GM12801 (cell line): ENCODE data around the gene MTHFD2L.

Source experiments
- TF ChIP-seq, protein P1 (sequence below): IDR thresholded peaks from one replicate; pipeline ENCODE4 v1.5.1; 2011; ENCODE audit warnings: control low read depth; ENCODE audit not compliant: insufficient read length; ENCODE audit errors: extremely low read depth

MTHFD2L gene

DNA sequence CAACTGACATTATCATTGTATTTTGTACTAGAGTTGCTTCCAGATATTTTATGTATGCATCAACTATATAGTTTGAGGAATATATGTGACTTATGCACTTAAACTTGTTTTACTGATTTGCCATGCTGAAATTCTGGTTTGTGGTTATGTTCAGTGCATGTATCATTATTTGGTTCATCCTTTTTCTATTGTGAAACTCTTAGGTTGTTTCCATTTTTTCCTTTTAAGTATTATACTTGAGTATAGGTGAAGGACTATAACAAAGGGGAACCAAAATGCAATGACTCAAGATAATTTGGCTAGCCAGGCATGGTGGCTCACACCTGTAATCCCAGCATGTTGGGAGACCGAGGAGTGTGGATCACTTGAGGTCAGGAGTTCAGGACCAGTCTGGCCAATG lies 129.2 kb downstream of the MTHFD2L start:
- TF ChIP-seq, protein P1, sequence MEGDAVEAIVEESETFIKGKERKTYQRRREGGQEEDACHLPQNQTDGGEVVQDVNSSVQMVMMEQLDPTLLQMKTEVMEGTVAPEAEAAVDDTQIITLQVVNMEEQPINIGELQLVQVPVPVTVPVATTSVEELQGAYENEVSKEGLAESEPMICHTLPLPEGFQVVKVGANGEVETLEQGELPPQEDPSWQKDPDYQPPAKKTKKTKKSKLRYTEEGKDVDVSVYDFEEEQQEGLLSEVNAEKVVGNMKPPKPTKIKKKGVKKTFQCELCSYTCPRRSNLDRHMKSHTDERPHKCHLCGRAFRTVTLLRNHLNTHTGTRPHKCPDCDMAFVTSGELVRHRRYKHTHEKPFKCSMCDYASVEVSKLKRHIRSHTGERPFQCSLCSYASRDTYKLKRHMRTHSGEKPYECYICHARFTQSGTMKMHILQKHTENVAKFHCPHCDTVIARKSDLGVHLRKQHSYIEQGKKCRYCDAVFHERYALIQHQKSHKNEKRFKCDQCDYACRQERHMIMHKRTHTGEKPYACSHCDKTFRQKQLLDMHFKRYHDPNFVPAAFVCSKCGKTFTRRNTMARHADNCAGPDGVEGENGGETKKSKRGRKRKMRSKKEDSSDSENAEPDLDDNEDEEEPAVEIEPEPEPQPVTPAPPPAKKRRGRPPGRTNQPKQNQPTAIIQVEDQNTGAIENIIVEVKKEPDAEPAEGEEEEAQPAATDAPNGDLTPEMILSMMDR = no peak

DNA sequence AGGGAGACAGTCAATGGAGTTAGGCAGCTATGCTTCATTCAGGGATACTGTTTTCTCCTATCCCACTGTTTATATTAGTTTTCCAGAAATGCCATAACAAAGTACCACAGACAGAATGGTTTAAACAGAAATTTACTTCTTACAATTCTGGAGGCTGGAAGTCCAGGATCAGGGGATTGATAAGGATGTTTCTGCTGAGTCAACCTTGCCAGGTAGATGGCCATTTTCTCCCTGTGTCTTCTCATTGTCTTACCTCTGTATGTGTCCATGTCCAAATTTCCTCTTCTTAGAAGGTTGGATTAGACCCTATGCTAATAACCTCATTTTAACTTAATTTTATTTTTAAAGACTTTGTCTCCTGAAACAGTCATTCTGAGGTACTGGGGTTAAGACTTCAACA lies 129.9 kb downstream of the MTHFD2L start:
- TF ChIP-seq, protein P1 = no peak

DNA sequence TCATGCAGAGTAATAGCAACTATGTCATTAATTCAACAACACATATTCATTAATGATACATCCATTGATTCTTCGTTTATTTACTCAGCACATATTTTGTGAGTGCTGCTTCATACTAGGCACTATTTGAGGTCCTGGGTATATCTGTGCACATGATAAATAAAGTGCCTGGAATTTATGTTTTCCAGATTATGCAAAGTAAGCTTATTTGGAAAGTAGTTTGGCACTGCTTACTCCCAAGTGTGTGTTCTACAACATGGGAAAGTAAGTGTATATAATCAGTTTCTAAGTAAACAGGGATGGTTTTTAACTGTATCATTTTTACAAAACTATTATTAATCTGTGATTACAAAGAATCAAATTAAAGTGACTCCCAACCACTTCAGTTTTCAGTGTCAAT lies 133.6 kb downstream of the MTHFD2L start:
- TF ChIP-seq, protein P1 = no peak

DNA sequence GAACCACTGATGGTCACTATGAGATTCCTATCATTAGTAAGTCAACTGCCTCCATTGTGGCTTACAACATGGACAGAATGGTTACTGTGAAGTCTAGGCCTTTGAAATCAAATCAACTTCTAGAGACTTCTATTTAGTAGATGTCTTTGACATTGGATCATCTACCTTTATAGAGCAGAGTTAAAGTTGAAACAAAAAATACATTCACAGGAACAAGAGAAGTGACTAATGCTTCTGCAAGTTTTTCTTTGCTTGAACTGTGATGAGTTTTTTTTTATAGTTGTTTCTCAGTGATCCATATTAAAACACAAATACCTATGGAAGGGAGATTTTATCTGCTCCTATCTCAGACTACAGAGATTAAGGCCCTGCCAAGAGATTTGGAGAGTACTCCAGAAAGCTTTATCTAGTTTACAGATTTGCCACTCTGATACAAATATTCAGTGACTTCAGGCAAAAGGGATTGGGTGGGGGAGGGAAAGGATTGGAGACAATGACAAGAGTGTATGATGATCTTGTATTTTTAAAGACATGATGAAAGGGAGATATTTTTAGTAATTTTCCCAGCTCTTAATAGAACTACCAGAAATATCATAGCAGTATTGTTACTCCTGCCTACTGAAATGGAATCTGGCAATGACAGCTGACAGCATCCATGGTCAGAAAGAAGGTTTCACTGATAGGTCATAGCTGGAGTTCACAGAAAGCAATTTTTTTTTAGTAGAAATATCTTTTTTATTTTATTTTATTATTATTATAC lies 134.4 kb downstream of the MTHFD2L start:
- TF ChIP-seq, protein P1 = no peak

DNA sequence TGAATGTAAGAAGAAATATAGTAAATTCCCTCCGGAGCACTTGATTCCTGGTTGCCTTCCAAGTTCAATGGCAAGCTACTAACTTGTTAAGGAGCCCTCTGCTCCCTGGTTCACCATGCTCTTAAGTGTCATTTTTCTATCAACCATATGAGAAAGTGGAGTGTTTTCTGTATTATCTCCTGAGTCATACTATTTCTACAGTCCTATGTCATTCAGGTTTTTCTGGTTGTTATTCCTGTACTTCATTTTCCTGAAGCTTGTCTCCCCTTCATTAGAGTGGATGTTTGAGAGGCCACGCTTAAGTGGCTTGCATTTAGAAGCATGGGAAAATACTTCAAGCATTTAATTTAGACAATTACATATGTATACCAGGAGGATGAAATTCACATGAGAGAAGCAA lies 135.6 kb downstream of the MTHFD2L start:
- TF ChIP-seq, protein P1 = no peak

DNA sequence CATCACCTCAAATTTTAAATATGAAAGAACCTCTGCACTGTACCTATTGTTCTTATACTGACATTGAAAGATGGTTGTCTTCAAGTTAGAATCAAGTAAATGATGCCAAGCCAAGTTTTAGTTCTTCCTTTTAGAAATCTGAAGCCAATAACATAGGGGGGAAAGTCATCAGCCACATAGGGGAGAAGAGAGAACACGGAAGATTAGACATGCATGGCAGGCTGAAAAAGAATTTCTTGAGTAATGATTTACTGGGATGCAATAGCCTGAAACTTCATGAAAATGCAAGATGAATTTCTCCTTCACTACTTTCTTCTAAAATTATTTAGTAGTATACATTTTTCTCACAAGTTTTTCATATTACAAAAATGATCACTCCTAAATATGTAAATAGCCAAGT lies 136.8 kb downstream of the MTHFD2L start:
- TF ChIP-seq, protein P1 = no peak

DNA sequence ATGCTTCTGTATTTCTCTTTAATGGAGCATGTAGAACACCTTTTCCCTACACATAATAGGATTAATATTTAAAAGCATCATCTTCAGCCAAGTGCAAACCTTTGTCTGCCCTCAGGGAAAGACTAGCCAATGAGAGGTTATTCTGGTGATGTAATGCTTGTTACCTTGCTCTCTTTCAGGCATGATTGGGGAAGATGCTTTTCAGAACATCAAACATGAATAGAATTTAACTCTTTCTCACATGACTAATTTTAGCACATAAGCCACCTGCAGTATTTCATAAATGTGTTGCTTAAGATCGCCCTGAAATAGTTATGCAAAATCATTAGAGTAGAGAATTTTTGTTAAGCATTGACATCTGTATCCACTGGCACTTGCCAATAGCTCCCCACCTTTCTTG lies 139.6 kb downstream of the MTHFD2L start:
- TF ChIP-seq, protein P1 = no peak
